K562 (cell line): ENCODE measurements around the gene IL5. TPM values are rescaled to one million over a fixed set of nuclear protein-coding genes. Genes with fewer than 3 reads are reported as not detected.

Experiments
- AFF1 ChIP-seq, 2 experiments: fragments of 450-650 bp; IDR thresholded peaks; 2 replicates each; pipeline ENCODE4 v1.6.1; 2018; ENCODE audit warnings: mild to moderate bottlenecking in 2 of 2, low read depth in 1 of 2; ENCODE audit not compliant: partially characterized antibody in 2 of 2
- CBX3 ChIP-seq, 2 experiments: IDR thresholded peaks; 1 replicate in 1 of 2; 2 replicates in 1 of 2; pipeline ENCODE4 v1.6.1; 2012; ENCODE audit warnings: inconsistent platforms in 2 of 2, low read length in 2 of 2, borderline replicate concordance in 1 of 2, control low read depth in 1 of 2
- DPF2 ChIP-seq: fragments of 450-650 bp; IDR thresholded peaks from 2 replicates; pipeline ENCODE4 v1.6.1; 2016
- EGR1 ChIP-seq: fragments of 450-650 bp; conservative IDR thresholded peaks from 2 replicates; pipeline ENCODE4 v1.6.1; 2017; ENCODE audit warnings: mild to moderate bottlenecking
- ETV1 ChIP-seq: fragments of 450-650 bp; conservative IDR thresholded peaks from 2 replicates; pipeline ENCODE4 v1.6.1; 2016; ENCODE audit warnings: missing genetic modification characterization, control low read depth, low read depth, missing compliant biosample characterization
- GATA2 ChIP-seq: sonication (generic); formaldehyde crosslinking; IDR thresholded peaks from 2 replicates; pipeline ENCODE4 v1.4.0; 2020; ENCODE audit warnings: mild to moderate bottlenecking, missing genetic modification reagents
- NFIC ChIP-seq: fragments of 450-650 bp; IDR thresholded peaks from 2 replicates; pipeline ENCODE4 v1.6.1; 2017; ENCODE audit warnings: mild to moderate bottlenecking, inconsistent platforms
- PCBP1 ChIP-seq: fragments of 200-400 bp; formaldehyde crosslinking; IDR thresholded peaks from 2 replicates; pipeline ENCODE4 v1.6.1; 2018; ENCODE audit warnings: mild to moderate bottlenecking, low read depth, low read length; ENCODE audit not compliant: poor library complexity, severe bottlenecking
- SAP30 ChIP-seq: fragments of 200-600 bp; sonication (generic); IDR thresholded peaks from 2 replicates; pipeline ENCODE4 v1.6.1; 2012; ENCODE audit warnings: borderline replicate concordance, low read depth, mild to moderate bottlenecking, moderate library complexity, low read length, control low read depth, inconsistent platforms; ENCODE audit not compliant: insufficient read depth, poor library complexity, severe bottlenecking
- SFPQ ChIP-seq: fragments of 200-400 bp; formaldehyde crosslinking; IDR thresholded peaks from 2 replicates; pipeline ENCODE4 v1.6.1; 2017; ENCODE audit warnings: mild to moderate bottlenecking, low read depth, low read length, moderate library complexity
- SRSF3 ChIP-seq: fragments of 200-400 bp; formaldehyde crosslinking; IDR thresholded peaks from 2 replicates; pipeline ENCODE4 v1.6.1; 2016; ENCODE audit warnings: mild to moderate bottlenecking, low read length, moderate library complexity; ENCODE audit not compliant: insufficient read depth
- TEAD1 ChIP-seq, 2 experiments: fragments of 450-650 bp in 1 of 2; sonication (generic) in 1 of 2; formaldehyde crosslinking; IDR thresholded peaks; 2 replicates each; pipeline versions ENCODE4 v1.4.0 to v1.8.0; 2020 to 2022; ENCODE audit warnings: mild to moderate bottlenecking in 2 of 2, missing genetic modification reagents in 1 of 2
- TEAD2 ChIP-seq: fragments of 450-650 bp; IDR thresholded peaks from 2 replicates; pipeline ENCODE4 v1.6.1; 2016; ENCODE audit warnings: missing genetic modification characterization, control low read depth, missing compliant biosample characterization
- ZEB2 ChIP-seq: fragments of 450-650 bp; IDR thresholded peaks from 2 replicates; pipeline ENCODE4 v1.6.1; 2016
- ZNF184 ChIP-seq: sonication (generic); formaldehyde crosslinking; IDR thresholded peaks from 2 replicates; pipeline ENCODE4 v1.5.0; 2020; ENCODE audit warnings: missing genetic modification reagents
- ZNF398 ChIP-seq: fragments of 250-450 bp; sonication (Bioruptor Pico); IDR thresholded peaks from 2 replicates; pipeline ENCODE4 v1.8.0; 2021; ENCODE audit warnings: moderate library complexity, mild to moderate bottlenecking, inconsistent platforms
- ZNF717 ChIP-seq: fragments of 250-450 bp; sonication (Bioruptor Pico); IDR thresholded peaks from 2 replicates; pipeline ENCODE4 v1.5.0; 2021
- ZNF766 ChIP-seq: fragments of 200-800 bp; sonication (Bioruptor generic); conservative IDR thresholded peaks from 2 replicates; pipeline ENCODE4 v1.6.1; 2016; ENCODE audit warnings: missing genetic modification characterization, missing compliant biosample characterization
- polyA plus RNA-seq, 8 experiments: library from polyadenylated mRNA; depleted of rRNA in 4 of 8; stranded (reverse) in 5 of 8; unstranded in 3 of 8; fragments of >200 nt; fragmentation: Nextera tagmentation in 2 of 8; fragmentation: Illumina TruSeq in 1 of 8; extraction: Ambion mirVana in 2 of 8; extraction: Trizol in 1 of 8; gene quantifications; 2 replicates each; pipeline versions ENCODE4 v1.2.1 to v1.2.3, GENCODE V29; 2011 to 2014; ENCODE audit warnings: inconsistent platforms in 1 of 8, missing spikeins in 1 of 8
- total RNA-seq, 7 experiments: library from RNA; depleted of rRNA in 6 of 7; stranded (reverse); fragments of >200 nt in 6 of 7; fragmentation: Illumina TruSeq in 2 of 7; extraction: Trizol in 2 of 7; gene quantifications; 2 replicates each; pipeline versions ENCODE4 v1.2.1 to v1.2.3, GENCODE V29; 2011 to 2021; ENCODE audit warnings: low replicate concordance in 1 of 7
- TF ChIP-seq, protein P1 (sequence below): fragments of 250-450 bp; sonication (Bioruptor Pico); IDR thresholded peaks from 2 replicates; pipeline ENCODE4 v1.6.1; 2021; ENCODE audit warnings: mild to moderate bottlenecking

Gene IL5
- total and polyA plus RNA-seq, 9 of the 15 experiments (the other 6 are each of a cell fraction or from before 2014, with no cell fraction given) = 0.44 TPM; not detected in 8

GRCh38 chr5:132556763-132557477, 13.6 kb upstream of the IL5 start, which contains the start of gene RAD50 (continued):
- TF ChIP-seq AFF1 (IDR thresholded peaks at IDR 0.05; ENCODE audit: low read depth in 1 of 2, partially characterized antibody in 2 of 2) = peak in 1 of 2 experiments; percentile 54
- peak; percentile 59 for TF ChIP-seq SAP30
- no peak for TF ChIP-seq SFPQ
- peak; percentile 59 to 71; a peak in 1 of 4 replicates for TF ChIP-seq TEAD1 (CRISPR knock-in tag; IDR thresholded peaks at IDR 0.05)
- TF ChIP-seq TEAD2 (tag) = no peak; the same call in 1 of the 2 replicates
- TF ChIP-seq DPF2 = no peak; the same call in none of the 2 replicates
- no peak for TF ChIP-seq ZNF717 (CRISPR knock-in tag)
- TF ChIP-seq SRSF3 = no peak
- no peak for TF ChIP-seq ZNF766 (CRISPR knock-in tag)
- TF ChIP-seq, protein P1, sequence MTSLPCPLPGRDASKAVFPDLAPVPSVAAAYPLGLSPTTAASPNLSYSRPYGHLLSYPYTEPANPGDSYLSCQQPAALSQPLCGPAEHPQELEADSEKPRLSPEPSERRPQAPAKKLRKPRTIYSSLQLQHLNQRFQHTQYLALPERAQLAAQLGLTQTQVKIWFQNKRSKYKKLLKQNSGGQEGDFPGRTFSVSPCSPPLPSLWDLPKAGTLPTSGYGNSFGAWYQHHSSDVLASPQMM (CRISPR knock-in tag) = no peak
- 0 out of 2 replicates have a peak, but pooled peaks have one; percentile 9 for TF ChIP-seq NFIC
- TF ChIP-seq ZEB2 = no peak
- TF ChIP-seq GATA2 (CRISPR knock-in tag) = no peak
- TF ChIP-seq EGR1 = peak; percentile 93
- TF ChIP-seq PCBP1 = peak; percentile 47
- peak in 1 of 2 experiments; percentile 50; a peak in 1 of 3 replicates for TF ChIP-seq CBX3 (IDR thresholded peaks at IDR 0.05; ENCODE audit: borderline replicate concordance in 1 of 2, low read length in 2 of 2)
- peak; percentile 97 for TF ChIP-seq ETV1 (tag)
- no peak for TF ChIP-seq ZNF184 (CRISPR knock-in tag)
- no peak for TF ChIP-seq ZNF398
